A549 treated with Mapracorat at 1 μM for 4 hours (cell line): ENCODE data around the gene PALB2. TPM values are rescaled to one million over a fixed set of nuclear protein-coding genes. Genes with fewer than 3 reads are reported as not detected.

ENCODE experiments used
- total RNA-seq: library from RNA; stranded (reverse); fragments of 200-300 nt; extraction: Qiagen RNA extraction; gene quantifications from 5 replicates; pipeline ENCODE4 v1.2.3, GENCODE V29; 2022

The PALB2 gene
- total RNA-seq: 10.1 to 12.4 TPM (median 11.7 TPM) in 5 replicates

DNA sequence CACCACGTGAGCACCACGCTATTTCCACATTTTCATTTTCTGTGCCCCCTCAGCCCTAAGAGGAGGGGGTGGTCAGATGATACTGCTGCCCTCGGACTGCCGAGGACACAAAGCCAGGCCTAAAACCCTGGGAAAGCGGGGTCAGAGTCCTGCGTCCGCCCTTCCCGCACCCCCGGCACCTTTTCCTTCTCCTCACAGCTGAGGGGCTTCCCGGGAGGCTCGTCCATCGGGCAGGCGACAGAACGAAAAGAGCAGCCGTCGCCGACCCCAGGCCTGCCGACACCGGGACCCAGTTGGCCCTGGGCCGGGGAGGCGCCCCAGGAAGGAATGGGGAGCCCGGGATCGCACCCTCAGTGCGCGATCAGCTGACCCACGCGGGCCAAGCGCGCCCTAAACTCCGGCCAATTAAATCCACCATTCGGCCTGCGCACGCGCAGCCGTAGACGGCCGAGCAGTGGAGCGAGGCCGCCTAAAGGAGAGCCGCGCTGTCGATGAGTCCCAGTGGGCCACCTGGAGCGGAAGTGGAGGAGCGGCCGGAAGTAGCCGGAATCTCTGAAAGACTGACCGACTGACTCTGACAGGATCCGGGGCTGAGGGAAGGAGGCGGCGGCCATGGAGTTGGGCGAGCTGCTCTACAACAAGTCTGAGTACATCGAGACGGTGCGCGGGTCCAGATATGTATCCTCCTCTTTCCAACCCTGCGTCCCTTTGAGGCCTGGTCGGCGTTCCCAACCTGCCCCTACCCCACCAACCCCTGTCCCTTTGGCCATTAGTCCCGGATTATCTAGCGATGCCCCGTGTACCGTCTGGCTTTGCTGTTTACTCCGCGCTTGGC lies at the start of gene PALB2, which contains the start of gene DCTN5:
Gene PALB2, minus strand, starts transcription at position 380 of the 835 bp plus-strand sequence. Its CDS starts 153 bp downstream, at position 227.
Gene DCTN5, plus strand, starts transcription at position 536 of the 835 bp plus-strand sequence. Its CDS starts 77 bp downstream, at position 613.

DNA sequence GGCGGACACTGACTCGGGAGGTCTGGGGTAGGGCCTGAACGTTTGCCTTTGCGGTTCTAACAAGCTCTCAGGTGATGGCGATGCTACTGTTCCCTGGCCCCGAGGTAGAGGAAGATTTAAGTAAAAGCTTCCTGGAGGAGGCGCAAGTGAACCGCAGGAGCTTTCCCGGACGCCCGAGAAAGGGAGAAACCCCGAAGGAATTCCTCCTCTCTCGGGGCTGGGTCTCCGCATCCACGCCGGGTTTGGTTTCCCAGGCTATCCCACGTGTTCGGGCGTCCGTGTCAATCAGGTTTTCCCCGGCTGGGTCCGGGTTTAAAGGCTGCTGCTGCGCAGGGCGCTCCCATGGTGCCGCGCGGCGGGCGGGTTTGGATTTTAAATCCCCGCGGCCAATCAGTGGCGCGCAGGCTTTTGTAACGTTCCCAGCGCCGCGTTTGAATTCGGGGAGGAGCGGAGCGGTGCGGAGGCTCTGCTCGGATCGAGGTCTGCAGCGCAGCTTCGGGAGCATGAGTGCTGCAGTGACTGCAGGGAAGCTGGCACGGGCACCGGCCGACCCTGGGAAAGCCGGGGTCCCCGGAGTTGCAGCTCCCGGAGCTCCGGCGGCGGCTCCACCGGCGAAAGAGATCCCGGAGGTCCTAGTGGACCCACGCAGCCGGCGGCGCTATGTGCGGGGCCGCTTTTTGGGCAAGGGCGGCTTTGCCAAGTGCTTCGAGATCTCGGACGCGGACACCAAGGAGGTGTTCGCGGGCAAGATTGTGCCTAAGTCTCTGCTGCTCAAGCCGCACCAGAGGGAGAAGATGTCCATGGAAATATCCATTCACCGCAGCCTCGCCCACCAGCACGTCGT lies 37.5 kb upstream of the PALB2 start, which contains the start of gene PLK1:
Gene PLK1, plus strand, starts transcription at position 460 of the 844 bp plus-strand sequence. Its CDS starts 44 bp downstream, at position 504.

DNA sequence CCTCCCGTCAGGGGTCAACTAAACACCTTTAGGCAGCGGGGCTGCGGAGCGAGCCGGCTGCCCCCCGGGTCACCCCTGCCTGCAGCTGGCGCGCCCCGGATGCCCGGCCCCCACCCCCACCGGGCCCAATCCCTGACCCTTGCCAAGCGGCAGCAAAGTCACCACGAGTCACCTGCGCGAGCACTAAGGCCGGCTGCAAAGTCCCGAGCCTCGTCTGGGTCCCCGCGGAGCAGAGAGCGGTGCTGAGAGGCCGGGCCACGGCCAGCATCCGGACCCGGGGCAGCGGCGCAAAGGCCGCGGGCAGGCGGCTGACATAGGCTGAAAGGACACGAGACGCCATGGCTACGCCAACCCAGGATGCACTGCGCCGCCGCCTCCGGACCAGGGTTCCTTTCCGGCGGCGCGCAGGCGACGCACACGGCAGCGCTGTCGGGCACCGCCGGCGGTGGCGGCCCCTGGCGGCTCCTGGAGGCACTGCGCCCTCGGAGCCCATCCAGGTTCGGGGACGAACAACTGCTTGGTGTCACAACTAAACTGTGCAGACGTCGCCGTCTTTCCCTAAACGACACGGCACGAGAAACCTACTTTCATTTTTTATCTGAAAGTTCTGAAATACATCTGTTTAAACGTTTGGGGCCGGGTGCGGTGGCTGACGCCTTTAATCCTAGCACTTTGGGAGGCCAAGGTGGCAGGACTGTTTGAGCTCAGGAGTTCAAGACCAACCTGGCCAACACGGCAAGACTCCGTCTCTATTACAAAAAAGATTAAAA lies 45.0 kb downstream of the PALB2 start, which contains the start of gene NDUFAB1:
Gene NDUFAB1, minus strand, starts transcription at position 366 of the 770 bp plus-strand sequence. Its CDS starts 26 bp downstream, at position 340.

DNA sequence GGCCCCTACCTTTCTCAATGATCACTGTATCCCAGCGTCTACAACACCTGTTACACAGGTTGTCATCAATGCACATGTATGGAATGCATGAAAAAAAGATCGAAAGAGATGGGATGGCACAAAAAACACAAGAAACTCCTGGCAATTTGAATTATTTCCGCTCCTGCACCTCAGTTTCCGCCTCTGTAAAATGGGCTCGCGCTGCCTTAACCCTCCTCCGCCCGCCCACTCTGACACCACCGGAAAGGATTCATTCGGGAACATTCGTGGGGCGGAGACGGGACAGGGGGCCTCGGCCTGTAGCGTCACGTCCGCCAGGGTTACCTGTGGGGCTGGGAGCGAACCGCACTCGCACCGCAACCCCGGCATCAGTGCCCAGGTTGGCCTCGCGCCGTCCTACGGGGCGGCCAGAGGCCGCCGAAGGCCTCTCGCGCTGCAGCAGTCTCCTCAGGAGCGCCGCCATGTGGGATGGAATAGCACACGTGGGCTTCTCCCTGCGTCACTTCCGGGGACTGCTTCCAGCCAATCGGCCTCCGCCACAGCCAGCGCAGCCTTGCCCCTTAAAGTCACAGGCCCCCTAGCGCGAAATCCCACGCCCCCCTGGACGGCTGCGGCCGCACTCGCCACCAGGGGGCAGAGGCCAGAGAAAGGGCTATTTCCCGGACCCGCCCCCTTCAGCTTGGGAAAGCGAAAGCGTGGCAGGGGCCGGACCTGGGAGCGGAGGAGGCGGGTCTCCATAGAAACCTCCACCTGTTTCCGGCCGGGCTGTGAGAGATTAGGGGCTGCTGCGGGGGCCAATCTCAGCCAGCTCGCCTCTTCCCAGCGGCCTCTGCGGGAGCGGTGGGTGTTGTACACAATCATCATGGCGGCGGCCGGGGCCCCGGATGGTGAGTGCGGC lies 84.0 kb downstream of the PALB2 start, which contains the start of the genes EARS2 and UBFD1:
Gene EARS2, minus strand, starts transcription at position 470 of the 898 bp plus-strand sequence. Its CDS starts 7 bp downstream, at position 463.
Gene UBFD1, plus strand, starts transcription at position 847 of the 898 bp plus-strand sequence. Its CDS starts 16 bp downstream, at position 863.

Other genes with a start within 250 kb of the PALB2 start
- gene COG7, start 188.1 kb downstream of the PALB2 start, total RNA-seq: 16.3 to 18.7 TPM (median 16.5 TPM) in 5 replicates
- 25.3 to 30.5 TPM (median 29.1 TPM) in 5 replicates for gene GGA2, start 130.8 kb downstream of the PALB2 start, total RNA-seq
- gene EARS2, start 84.0 kb downstream of the PALB2 start, total RNA-seq: 25.5 to 33.8 TPM (median 30.7 TPM) in 5 replicates
- gene UBFD1, start 83.6 kb downstream of the PALB2 start, total RNA-seq: 35.8 to 50.7 TPM (median 47.3 TPM) in 5 replicates
- 162 to 193 TPM (median 190 TPM) in 5 replicates for gene NDUFAB1, start 45.0 kb downstream of the PALB2 start, total RNA-seq
- 62.7 to 75.1 TPM (median 72.2 TPM) in 5 replicates for gene DCTN5, start 156 bp upstream of the PALB2 start, total RNA-seq
- 153 to 166 TPM (median 160 TPM) in 5 replicates for gene PLK1, start 37.6 kb upstream of the PALB2 start, total RNA-seq
- gene ERN2, start 71.9 kb upstream of the PALB2 start, total RNA-seq: not detected in 5 replicates
- gene CHP2, start 113.7 kb upstream of the PALB2 start, total RNA-seq: 0.08 TPM in 1 of 5 replicates, not detected in the others
- gene PRKCB, start 194.7 kb upstream of the PALB2 start, total RNA-seq: 0.07 to 0.38 TPM (median 0.18 TPM) in 5 replicates